ENCODE measurements around the gene RESF1.

- TF ChIP-seq, protein P1, sequence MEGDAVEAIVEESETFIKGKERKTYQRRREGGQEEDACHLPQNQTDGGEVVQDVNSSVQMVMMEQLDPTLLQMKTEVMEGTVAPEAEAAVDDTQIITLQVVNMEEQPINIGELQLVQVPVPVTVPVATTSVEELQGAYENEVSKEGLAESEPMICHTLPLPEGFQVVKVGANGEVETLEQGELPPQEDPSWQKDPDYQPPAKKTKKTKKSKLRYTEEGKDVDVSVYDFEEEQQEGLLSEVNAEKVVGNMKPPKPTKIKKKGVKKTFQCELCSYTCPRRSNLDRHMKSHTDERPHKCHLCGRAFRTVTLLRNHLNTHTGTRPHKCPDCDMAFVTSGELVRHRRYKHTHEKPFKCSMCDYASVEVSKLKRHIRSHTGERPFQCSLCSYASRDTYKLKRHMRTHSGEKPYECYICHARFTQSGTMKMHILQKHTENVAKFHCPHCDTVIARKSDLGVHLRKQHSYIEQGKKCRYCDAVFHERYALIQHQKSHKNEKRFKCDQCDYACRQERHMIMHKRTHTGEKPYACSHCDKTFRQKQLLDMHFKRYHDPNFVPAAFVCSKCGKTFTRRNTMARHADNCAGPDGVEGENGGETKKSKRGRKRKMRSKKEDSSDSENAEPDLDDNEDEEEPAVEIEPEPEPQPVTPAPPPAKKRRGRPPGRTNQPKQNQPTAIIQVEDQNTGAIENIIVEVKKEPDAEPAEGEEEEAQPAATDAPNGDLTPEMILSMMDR (IDR thresholded peaks at IDR 0.05 in 2 of 3, conservative IDR thresholded peaks at IDR 0.05 in 1 of 3; ENCODE audit: borderline replicate concordance in 1 of 3, insufficient read depth in 1 of 3, low read depth in 2 of 3, low read length in 2 of 3) = no peak
- TF ChIP-seq POLR2A (IDR thresholded peaks at IDR 0.05; ENCODE audit: borderline replicate concordance, extremely low read depth, insufficient read depth, insufficient read length) (no peak), EZH2 (IDR thresholded peaks at IDR 0.05) (no peak)
Observed at GRCh38 chr12:31951939-31952338, 7.3 kb upstream of the RESF1 start.

Measured in HCT116 (cell line).